ENCODE measurements around the gene NFXL1. TPM values are rescaled to one million over a fixed set of nuclear protein-coding genes. Genes with fewer than 3 reads are reported as not detected.

The NFXL1 gene
- polyA plus RNA-seq, 1 donor, result 8.4 TPM

DNA sequence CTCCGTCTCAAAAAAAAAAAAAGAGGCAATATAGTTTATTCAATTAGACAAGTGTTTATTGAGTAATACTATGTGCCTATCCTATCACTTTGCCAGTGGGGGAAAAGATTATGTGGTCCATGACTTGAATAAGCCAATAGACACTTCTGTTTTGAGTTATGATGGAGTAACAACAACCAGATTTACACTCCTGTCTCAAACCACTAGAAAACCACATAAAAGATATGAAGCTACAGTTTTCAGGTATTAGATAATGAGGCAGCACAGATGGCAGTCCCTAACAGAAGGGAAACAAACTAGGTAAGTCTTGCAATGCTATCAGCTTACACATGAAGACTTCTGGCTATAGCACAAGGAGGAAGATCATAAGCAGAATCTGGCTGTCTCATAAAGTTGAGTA is 22.5 kb downstream of the NFXL1 start:
- DNase-seq (ENCODE audit: low read depth), result no peak

DNA sequence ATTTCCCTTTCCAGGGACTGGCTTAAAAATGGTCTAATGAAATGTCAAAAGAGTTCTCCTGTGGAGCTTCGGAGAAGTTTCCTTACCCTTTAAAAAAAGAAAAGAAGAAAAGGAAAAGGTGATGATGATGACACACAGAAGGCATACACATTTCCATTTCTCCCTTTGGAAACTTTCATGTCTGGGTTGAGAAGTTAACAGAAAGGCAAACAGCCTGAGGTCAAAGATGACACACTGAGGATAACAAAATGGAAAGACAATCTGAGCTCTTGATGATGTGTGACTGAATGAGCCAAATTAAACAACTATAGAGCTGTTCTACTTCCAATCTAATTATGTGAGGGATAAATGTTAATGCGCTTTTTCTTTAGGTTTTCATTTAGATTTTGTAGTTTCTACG is 32.2 kb downstream of the NFXL1 start:
- DNase-seq (ENCODE audit: low read depth), result no peak

DNA sequence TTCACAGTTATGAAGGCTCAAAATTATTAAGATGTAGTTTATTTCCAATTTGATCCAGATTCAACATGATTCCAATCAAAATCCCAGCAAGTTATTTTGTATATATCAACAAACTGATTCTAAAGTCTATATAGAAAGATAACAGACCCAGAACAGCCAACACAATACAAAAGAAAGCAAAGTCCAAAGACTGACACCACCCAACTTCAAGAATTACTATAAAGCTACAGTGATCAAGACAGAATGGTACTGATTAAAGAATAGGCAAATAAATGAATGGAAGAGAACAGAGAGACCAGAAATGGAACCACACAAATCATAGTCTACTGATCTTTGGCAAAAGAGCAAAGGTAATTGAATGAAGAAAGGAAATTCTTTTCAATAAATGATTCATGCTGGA is 34.9 kb downstream of the NFXL1 start:
- DNase-seq (ENCODE audit: low read depth), result no peak

DNA sequence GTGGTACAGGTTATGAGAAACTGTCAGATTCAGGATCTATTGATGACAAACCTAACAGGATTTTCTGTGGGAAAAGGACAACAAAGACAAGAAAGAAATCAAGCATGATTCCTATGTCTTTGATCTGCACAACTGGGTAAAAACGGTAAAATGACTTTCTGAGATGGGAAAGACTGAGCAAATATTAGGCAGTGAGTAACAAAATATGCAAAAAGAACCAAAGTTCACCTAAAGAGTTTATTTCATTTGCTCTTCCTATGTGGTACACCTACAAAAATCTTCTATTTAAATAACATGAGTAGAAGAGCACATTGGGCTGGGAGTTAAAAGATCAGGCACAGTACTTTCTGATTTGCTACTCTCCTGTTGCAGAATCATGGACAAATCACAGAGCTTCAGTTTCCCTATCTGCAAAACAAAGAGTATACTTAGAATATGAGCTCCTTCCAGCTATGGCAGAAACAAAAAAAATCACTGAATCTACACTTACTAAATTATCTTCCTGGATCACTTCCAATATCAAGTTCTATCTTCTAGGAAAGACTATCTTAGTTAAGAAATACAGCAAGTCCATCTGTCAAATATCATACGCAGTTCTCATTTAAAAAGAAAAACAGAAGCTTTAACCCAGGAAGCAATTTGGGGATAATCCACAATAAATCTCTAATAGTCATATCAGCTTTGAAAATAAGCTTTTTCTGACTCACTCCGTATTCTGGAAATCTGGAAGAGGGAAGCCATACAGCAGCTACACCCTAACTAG is 37.4 kb downstream of the NFXL1 start:
- DNase-seq (ENCODE audit: low read depth), result no peak

DNA sequence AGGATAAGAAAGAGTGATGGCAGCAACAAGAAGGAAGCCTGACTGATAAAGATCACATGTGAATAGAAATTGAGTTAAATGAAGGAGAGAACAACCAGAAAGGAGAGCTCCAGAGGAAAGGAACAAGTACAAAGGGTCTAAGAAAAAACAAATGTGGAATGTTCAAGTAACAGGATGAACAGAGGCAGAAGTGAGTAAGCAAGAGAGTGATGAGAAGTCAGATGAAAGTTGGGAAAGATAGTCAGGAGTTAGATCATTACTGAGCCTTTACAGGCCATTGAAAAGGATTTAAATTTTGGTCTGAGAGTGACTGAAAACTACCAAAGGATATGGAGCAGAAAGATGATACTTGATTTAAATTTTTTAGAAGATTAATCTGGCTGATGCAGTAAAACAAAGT is 38.1 kb downstream of the NFXL1 start:
- no peak for DNase-seq (ENCODE audit: low read depth)

DNA sequence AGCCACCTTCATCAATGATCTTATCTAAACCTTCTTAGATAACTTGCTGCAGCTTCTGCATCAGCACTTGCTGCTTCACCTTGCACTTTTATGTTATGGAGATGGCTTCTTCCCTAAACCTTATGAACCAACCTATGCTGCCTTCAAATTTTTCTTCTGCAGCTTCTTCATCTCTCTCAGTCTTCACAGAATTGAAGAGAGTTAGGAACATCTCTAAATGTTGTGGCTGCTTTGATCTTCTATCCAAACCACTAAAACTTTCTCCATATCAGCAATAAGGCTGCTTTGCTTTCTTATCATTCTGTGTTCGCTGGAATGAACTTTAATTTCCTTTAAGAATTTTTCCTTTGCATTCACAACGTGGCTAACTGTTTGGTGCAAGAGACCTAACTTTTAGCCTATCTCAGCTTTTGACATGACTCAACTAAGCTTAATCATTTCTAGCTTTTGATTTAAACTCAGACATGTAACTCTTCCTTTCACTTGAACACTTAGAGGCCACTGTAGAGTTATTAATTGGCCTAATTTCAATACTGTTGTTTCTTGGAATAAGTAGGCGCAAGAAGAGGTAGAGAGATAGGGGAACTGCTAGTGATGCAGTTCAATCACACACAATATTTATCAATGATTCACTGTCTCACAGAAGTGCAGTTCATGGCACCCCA is 40.4 kb downstream of the NFXL1 start:
- no peak for DNase-seq (ENCODE audit: low read depth)

DNA sequence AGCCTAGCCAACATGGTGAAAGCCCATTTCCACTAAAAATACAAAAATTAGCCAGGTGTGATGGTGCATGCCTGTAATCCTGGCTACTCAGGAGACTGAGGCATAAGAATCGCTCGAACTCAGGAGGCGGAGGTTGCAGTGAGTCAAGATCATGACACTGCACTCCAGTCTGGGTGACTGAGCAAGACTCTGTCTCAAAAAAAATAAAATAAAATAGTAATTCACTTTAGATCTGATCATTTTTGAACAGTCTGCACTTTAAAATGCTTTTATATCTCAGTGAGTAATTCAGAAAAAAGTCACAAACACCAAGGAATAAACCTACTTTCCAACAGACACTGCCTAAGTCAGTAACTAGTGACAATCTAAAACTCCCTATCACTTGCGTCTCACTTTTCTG is 50.9 kb downstream of the NFXL1 start:
- no peak for DNase-seq (ENCODE audit: low read depth)

DNA sequence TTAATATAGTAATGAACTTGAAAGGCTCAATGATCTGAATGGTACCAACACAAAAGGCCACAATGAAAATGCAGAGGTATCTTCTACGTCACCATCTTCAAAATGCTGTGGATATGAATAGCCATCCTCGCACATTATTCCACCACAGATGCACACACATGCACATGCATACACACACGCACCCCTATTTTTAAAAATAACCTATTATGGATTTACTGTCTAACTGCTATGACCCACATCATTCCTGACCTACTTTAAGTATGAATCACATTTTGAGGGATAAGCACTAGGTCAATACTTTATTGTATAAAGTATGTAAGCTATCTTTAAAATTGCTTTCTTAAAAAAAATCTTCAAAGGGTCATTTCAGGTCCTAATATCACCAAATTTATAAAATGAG is 52.1 kb downstream of the NFXL1 start:
- DNase-seq (ENCODE audit: low read depth), result no peak

DNA sequence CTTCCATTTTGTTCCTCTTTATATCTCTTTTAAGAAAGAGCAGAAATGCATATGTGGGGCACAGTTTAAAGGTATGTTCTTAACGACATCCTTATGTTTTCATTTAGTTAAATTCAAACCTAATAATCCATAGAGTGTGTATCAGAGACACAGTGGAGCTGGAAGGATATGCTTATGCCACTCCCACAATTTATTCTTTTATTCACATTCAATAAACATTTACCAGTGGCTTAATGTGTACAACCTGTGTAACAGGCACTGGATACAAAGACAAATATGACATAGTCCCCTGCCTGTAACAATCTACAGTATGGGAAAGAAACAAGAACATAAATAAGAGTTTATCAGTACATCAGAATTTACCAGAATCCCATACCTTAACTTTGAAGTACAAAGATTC is 54.1 kb downstream of the NFXL1 start:
- DNase-seq (ENCODE audit: low read depth), result no peak

DNA sequence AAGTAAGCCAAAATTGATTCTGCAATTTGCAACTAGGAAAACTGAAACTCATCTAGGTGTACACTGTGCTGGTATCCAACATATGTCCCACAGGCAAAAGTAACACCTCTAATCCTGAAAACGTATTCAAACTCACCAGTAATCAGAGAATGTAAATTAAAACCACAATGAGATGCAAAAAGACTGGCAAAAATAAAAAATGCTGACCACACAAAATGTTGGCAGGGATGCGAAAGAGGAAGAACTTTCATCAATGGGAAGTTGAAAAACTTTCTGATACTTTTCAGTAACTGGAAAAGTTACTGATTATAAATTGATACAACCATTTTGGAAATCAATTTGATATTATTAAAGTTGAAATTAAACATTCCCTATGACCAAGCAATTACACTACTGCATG is 56.4 kb downstream of the NFXL1 start:
- no peak for DNase-seq (ENCODE audit: low read depth)

DNA sequence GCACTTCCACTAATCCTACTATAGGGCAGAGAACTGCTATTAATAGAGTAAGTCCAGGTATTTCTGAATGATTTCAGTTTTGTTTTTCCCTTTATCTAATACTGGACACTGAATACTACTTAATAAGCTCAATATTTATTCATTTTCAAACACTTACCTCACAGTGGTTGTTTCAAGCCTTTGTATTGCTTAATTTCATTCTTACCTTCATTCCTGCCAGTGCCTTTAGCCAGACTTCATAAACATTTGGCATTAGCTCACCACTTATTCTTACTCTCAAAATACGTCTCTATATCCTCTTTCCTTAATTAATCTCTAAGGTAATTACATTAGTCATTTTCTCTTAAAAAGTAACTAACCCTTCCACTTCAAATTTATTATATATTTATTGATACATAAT is 57.7 kb downstream of the NFXL1 start:
- DNase-seq (ENCODE audit: low read depth), result no peak

DNA sequence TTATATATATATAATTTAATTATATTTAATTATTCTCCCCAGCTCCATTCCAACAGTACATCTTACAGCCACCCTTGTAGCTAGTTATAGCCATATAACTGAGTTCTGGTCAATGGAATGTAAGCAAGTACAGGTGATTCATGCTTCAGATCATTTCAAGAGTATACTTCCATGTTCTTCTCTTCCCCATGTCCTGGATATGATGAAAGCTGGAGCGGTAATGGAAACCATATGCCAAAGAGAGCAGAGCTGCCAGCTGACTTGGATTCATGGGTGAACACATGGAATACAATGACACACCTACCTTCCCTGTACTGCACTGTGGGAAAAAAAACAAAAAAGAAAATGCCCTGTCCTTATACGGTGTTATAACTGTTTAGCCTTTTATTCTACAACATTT is 59.0 kb downstream of the NFXL1 start:
- DNase-seq (ENCODE audit: low read depth), result no peak

DNA sequence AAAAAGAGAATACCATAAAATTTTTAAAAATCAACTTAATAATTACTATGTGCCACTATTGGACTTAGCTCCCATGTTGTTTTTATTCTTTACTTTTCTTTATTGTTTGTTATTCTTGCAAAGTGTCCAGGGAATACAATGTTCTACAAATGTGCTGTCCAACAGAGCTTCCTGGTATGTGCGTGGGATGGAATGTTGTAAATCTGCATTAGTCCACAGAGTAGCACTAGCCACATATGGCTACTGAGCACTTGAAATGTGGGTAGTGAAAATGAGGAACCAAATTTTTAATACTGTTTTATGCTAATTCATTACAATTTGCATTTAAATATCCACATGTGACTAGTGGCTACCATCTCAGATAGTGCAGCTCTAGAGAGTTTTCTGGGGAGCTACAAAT is 62.2 kb downstream of the NFXL1 start:
- no peak for DNase-seq (ENCODE audit: low read depth)

DNA sequence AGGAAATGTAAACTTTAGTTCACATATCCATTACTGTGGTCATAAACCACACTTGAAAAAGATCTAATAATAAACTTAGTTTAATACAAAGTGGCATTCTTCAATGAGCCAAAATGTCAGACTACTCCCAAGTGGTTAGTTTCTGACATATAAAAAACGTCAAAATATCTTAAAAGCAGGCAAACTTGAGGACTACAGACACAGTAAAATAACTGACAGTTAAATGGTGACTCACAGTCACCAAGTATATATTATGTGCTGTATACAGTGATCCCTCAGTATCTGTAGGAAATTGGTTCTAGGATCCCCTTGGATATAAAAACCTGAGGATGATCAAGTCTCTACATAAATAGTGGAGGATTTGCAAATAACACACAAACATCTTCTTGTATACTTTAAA is 64.9 kb downstream of the NFXL1 start:
- no peak for DNase-seq (ENCODE audit: low read depth)

DNA sequence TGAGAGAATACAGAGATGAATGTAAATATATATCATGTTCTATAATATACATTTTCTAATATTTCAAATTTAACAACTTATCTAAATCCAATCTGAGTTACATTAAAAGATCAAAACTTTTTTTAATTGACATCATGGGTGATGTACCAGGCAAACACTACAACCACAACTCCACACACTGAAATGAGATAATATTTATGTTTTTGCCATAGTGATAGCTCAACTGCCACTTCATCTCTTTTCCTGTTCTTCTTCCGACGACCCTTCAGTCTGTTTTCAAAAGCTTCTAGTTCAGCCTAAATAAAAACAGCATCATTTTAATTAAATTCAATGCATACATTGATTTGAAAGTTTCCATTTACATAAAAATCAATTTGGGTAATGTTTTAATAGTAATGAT is 66.3 kb downstream of the NFXL1 start:
- DNase-seq (ENCODE audit: low read depth), result no peak

DNA sequence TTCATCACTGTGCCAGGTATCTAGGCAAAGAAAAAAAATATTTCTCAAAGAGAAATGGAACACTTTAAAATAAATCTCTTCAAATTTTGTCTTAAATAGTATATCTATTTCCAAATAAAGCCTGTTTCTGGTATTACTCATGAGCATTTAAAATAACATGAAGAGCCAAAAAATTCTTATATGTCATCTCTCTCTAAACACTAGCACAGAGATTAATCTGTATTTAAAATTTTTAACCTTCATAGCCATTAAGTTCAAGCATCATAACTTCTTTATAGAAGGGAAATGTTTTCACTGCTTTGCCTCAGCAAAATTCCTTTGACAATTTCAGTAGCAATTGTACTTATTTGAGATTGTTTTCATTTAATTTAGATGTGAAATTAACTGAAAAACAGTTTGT is 71.4 kb downstream of the NFXL1 start:
- no peak for DNase-seq (ENCODE audit: low read depth)

DNA sequence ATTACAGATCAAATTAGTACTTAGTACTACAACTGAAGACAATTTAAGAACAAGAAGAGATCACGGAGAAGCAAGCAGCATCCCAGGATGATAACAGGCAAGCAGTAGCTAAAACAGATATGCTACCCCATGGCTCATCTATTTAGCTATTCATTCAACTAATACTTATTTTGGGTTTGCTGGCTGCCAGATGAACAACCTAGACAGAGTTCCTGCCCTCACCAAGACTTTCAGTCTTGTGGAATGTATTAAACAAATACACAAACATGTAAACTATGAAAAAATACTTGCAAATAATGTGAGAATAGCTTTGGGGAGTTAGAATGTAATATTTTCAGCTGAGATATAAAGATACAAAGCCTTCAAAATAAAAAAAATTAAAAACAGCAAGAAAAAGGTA is 74.1 kb downstream of the NFXL1 start:
- no peak for DNase-seq (ENCODE audit: low read depth)

DNA sequence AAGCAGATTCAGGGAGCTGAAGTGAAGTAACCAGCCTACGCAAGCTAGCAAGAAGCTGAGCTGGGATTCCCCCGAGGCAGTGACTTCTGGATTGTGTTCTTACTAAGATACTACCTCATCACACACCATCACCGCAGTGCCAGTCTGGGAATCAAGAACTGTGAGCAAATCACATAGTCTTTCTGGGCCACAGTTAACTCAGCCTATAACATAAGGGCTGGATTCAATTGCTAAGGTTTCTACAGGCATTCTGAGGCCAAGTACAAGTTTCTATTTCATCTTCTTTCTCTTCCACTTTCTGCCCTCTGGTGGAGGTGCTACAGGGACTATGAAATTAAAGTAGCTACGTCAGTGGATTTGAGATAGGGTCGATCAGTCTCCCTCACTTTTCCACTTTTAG is 75.1 kb downstream of the NFXL1 start:
- no peak for DNase-seq (ENCODE audit: low read depth)

DNA sequence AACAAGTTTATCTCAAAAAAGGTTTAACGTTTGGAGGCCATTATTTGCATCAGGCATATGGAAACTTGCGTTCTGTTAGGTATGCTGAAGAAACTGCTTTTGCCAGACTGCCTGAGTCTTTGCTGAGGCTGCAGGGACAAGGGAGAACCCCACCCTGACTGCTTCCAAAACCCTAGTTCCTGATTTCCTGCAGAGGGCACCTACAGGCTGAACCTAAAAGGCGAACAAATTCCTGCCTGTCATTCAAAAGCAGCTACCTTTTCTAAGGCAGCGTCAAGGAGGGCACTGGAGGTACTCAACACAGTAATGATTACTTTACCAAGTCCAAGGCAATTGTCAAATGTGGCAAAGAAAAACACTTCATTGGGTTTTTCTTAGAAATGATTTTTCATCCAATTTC is 75.9 kb downstream of the NFXL1 start:
- DNase-seq (ENCODE audit: low read depth), result no peak

DNA sequence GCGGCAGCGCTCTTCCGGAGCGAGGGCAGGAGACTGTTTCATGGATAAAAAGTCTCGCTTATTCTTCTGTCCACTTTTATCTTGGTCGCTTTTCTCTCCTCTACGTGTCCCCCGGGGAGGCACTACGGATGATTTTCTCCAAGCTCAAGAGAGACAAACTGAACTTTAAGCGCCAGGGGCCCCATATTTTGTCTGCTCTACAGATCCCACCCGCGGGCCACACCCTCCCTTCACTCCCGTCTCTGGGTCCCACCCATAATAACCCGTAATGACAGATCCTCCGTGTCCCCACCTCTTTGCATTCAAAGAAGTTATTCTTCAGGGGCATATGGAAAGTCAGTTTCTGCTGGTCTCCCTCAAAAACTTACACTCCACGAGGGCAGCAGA is 76.5 kb downstream of the NFXL1 start, which contains the start of gene CORIN:
TSS of gene CORIN (minus strand) at position 160 of the 387 bp plus-strand sequence. CDS start at position 42, 118 bp downstream.
- DNase-seq (ENCODE audit: low read depth), result no peak

DNA sequence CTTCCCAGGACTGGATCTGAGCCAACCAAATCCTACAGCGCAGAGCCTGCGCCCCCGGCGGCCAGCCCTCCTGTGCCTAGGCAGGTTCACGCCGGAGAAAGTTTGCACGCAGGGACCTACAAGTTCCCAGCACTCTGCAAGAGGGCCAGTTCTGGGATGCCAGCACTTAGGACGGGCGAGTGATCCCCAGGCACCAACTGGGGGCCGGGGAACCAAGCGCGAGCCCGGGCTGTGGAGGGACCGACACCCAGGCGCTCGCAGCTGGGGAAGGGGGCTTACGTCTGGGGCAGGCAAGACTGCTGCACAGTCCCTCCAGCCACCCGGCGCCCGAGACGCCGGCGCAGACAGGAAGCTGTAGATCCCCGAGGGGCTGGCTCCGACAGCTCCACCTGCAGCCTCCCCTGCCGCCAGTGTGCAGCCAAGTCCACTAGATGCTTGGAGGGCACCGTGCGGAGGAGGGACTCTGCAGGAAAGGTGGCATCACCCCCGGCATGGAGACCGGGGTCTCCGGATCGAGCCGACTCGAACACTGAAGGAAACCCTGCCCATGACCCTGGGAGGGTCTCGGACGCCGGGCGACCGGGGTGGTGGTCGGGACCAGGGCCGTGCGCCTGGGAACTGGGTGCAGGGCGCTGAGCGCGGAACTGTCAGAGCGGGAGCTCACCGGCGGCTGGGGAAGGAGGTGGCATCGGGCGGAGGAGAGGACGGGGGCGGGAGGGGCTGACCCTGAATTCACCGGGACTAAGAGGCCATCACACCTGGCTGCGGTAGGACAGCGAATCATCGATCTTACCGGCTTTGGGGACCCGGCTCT is 77.1 kb downstream of the NFXL1 start:
- no peak for DNase-seq (ENCODE audit: low read depth)

DNA sequence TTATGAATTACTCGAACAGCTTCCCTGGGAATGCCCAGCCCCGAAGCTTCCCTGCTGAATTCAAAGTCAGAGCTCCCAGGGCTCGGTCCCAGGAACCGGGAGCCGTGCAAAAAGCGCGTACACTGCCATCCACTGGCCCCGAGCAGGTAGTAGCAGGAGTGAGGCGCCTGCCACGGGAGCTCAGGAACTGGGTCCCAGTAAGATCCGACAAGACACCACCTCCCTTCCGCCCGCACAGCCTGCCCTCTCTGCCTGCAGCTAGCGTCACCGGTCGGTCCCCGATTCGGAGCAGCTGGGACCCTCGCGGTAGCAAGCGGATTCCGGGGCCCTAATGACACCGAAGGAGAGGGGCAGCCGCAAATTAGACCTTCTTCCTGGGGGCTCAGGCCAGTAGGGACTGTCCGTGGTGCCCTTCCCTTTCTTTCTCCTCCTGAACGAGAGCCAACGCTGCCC is 77.7 kb downstream of the NFXL1 start:
- DNase-seq (ENCODE audit: low read depth), result peak; percentile 36

DNA sequence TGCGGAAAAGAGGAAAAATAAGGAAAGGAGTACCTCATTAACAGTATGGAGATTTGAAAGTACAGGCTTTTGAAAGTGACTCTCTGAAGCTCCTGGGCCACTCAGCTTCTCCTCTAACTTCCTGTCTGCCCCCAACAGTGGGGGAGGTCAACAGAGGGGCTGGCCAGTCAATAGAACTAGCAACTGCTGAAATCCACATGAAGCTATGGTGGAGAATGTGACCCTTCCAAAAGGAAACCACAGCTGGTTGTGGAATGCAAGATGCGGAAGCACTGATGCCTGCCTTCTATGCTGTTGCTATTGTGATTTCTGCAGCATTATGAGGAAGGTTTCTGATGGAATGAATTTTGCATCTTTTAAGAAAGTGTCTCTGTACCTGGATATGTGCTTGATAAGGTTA is 78.9 kb downstream of the NFXL1 start:
- no peak for DNase-seq (ENCODE audit: low read depth)
